ENCODE results near the gene FAM76A.

GRCh38 chr1:27806758-27807157, 81.0 kb downstream of the FAM76A start:
- TF ChIP-seq SAP30 (IDR thresholded peaks at IDR 0.05; ENCODE audit: borderline replicate concordance, insufficient read depth, low read depth, low read length, poor library complexity, severe bottlenecking) (no peak), SP1 (CRISPR knock-in tag; IDR thresholded peaks at IDR 0.05) (no peak)
- TF ChIP-seq, protein P1, sequence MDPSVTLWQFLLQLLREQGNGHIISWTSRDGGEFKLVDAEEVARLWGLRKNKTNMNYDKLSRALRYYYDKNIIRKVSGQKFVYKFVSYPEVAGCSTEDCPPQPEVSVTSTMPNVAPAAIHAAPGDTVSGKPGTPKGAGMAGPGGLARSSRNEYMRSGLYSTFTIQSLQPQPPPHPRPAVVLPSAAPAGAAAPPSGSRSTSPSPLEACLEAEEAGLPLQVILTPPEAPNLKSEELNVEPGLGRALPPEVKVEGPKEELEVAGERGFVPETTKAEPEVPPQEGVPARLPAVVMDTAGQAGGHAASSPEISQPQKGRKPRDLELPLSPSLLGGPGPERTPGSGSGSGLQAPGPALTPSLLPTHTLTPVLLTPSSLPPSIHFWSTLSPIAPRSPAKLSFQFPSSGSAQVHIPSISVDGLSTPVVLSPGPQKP (CRISPR knock-in tag; IDR thresholded peaks at IDR 0.05), result no peak

Measured in K562 (cell line).